CD14-positive monocyte (primary cell): ENCODE measurements around the gene MRTFB. TPM values are rescaled to one million over a fixed set of nuclear protein-coding genes. Genes with fewer than 3 reads are reported as not detected.

Experiments
- DNase-seq, 3 donors: peaks; one replicate each; pipeline ENCODE4 v3.0.0-alpha.2; 2011 to 2022
- H2AFZ ChIP-seq: 2 replicates; pipeline ENCODE4 v1.6.0; 2012; ENCODE audit warnings: mild to moderate bottlenecking, low read depth, low read length, inconsistent platforms; ENCODE audit not compliant: insufficient read depth, poor library complexity, severe bottlenecking
- H3K27ac ChIP-seq, 2 donors: 1 replicate in 1 of 2; 2 replicates in 1 of 2; pipeline ENCODE4 v1.5.1; 2012 to 2013; ENCODE audit warnings: low read length in 2 of 2, control low read depth in 1 of 2, inconsistent platforms in 1 of 2, low read depth in 1 of 2, mild to moderate bottlenecking in 1 of 2
- H3K27me3 ChIP-seq, 2 donors: one replicate each; pipeline versions ENCODE4 v1.6.0 to v1.6.1; 2011 to 2013; ENCODE audit warnings: low read length in 2 of 2; ENCODE audit not compliant: control insufficient read depth in 2 of 2, insufficient read depth in 2 of 2
- H3K36me3 ChIP-seq, 2 donors: replicated peaks in 1 of 2; 1 replicate in 1 of 2; 2 replicates in 1 of 2; pipeline versions ENCODE4 v1.5.1 to v1.6.1; 2012 to 2013; ENCODE audit warnings: low read length in 2 of 2, control low read depth in 1 of 2, inconsistent platforms in 1 of 2, mild to moderate bottlenecking in 1 of 2; ENCODE audit not compliant: insufficient read depth in 2 of 2, control insufficient read depth in 1 of 2
- H3K4me1 ChIP-seq, 2 donors: 1 replicate in 1 of 2; 2 replicates in 1 of 2; pipeline versions ENCODE4 v1.5.1 to v1.6.1; 2012 to 2013; ENCODE audit warnings: low read length in 2 of 2, control low read depth in 1 of 2, inconsistent platforms in 1 of 2, mild to moderate bottlenecking in 1 of 2, moderate library complexity in 1 of 2; ENCODE audit not compliant: insufficient read depth in 2 of 2, control insufficient read depth in 1 of 2
- H3K4me2 ChIP-seq: replicated peaks from 2 replicates; pipeline ENCODE3; 2012; ENCODE audit warnings: low read length, moderate library complexity, mild to moderate bottlenecking; ENCODE audit not compliant: poor library complexity, severe bottlenecking; ENCODE audit errors: extremely low read depth
- H3K4me3 ChIP-seq, 3 experiments: fragments of 200-600 bp in 1 of 3; sonication (generic) in 1 of 3; replicated peaks in 1 of 3; 1 replicate in 2 of 3; 2 replicates in 1 of 3; pipeline ENCODE4 v1.5.1; 2011 to 2013; ENCODE audit warnings: low read length in 3 of 3, mild to moderate bottlenecking in 3 of 3, control low read depth in 2 of 3, low read depth in 2 of 3, inconsistent platforms in 1 of 3, moderate library complexity in 1 of 3
- H3K79me2 ChIP-seq: 2 replicates; pipeline ENCODE4 v1.6.0; 2012; ENCODE audit warnings: mild to moderate bottlenecking, control low read depth, inconsistent platforms, low read length, moderate library complexity; ENCODE audit not compliant: insufficient read depth
- H3K9ac ChIP-seq: 2 replicates; pipeline ENCODE4 v1.6.0; 2017; ENCODE audit warnings: low read length, mild to moderate bottlenecking; ENCODE audit not compliant: insufficient read depth, poor library complexity, severe bottlenecking
- H3K9me3 ChIP-seq, 2 donors: replicated peaks in 1 of 2; 1 replicate in 1 of 2; 2 replicates in 1 of 2; pipeline versions ENCODE4 v1.5.1 to v1.6.1; 2012 to 2013; ENCODE audit warnings: low read length in 2 of 2, control low read depth in 1 of 2; ENCODE audit not compliant: control insufficient read depth in 1 of 2, insufficient read depth in 1 of 2
- H4K20me1 ChIP-seq: 2 replicates; pipeline ENCODE4 v1.6.0; 2012; ENCODE audit warnings: mild to moderate bottlenecking, low read length, control low read depth, moderate library complexity; ENCODE audit not compliant: insufficient read depth
- H3K27ac Mint-ChIP-seq, 7 donors: one replicate each; pipeline ENCODE4 v1.8.0; 2020; ENCODE audit warnings: mild to moderate bottlenecking in 7 of 7, mixed read lengths in 7 of 7, moderate library complexity in 6 of 7, inconsistent platforms in 2 of 7
- H3K27me3 Mint-ChIP-seq, 3 donors: one replicate each; pipeline ENCODE4 v1.8.0; 2021 to 2022; ENCODE audit warnings: low read depth in 3 of 3, mild to moderate bottlenecking in 3 of 3, mixed read lengths in 3 of 3, moderate library complexity in 3 of 3, inconsistent platforms in 1 of 3
- H3K36me3 Mint-ChIP-seq, 2 donors: one replicate each; pipeline ENCODE4 v1.8.0; 2020; ENCODE audit warnings: mixed read lengths in 2 of 2, inconsistent platforms in 1 of 2, mild to moderate bottlenecking in 1 of 2
- H3K4me1 Mint-ChIP-seq: one replicate; pipeline ENCODE4 v1.8.0; 2020; ENCODE audit warnings: mild to moderate bottlenecking, mixed read lengths
- H3K4me3 Mint-ChIP-seq, 2 donors: one replicate each; pipeline ENCODE4 v1.8.0; 2020; ENCODE audit warnings: mild to moderate bottlenecking in 2 of 2, mixed read lengths in 2 of 2, moderate library complexity in 1 of 2
- H3K9me3 Mint-ChIP-seq, 7 donors: one replicate each; pipeline ENCODE4 v1.8.0; 2020 to 2022; ENCODE audit warnings: mixed read lengths in 7 of 7, mild to moderate bottlenecking in 6 of 7, moderate library complexity in 6 of 7, inconsistent platforms in 2 of 7
- WGBS: methylation state at CpG from one replicate; pipeline ENCODE4 v1.1.5; 2013; ENCODE audit warnings: missing lambda C conversion rate; ENCODE audit not compliant: insufficient coverage; 5-methylcytosine and 5-hydroxymethylcytosine counted together
- intact Hi-C, 2 donors: fragments of 100-400 bp; cut with micrococcal nuclease; formaldehyde crosslinking; loops; one replicate each; pipeline versions ENCODE4 v1.15.0 to v1.15.1; 2023
- polyA plus RNA-seq, 3 donors: library from polyadenylated mRNA; depleted of rRNA in 1 of 3; unstranded in 2 of 3; stranded (reverse) in 1 of 3; fragments of 300-500 nt in 2 of 3; fragments of >200 nt in 1 of 3; fragmentation: Illumina TruSeq in 2 of 3; gene quantifications; 1 replicate in 2 of 3; 2 replicates in 1 of 3; pipeline ENCODE4 v1.2.3, GENCODE V29; 2012 to 2021
- TF ChIP-seq, protein P1 (sequence below): fragments of 200-600 bp; IDR thresholded peaks from one replicate; pipeline ENCODE4 v1.8.0; 2022; ENCODE audit warnings: antibody characterized with exemption, mild to moderate bottlenecking

Gene MRTFB
- polyA plus RNA-seq, 3 donors: 0.69 to 1.4 (median 0.87) TPM

DNA sequence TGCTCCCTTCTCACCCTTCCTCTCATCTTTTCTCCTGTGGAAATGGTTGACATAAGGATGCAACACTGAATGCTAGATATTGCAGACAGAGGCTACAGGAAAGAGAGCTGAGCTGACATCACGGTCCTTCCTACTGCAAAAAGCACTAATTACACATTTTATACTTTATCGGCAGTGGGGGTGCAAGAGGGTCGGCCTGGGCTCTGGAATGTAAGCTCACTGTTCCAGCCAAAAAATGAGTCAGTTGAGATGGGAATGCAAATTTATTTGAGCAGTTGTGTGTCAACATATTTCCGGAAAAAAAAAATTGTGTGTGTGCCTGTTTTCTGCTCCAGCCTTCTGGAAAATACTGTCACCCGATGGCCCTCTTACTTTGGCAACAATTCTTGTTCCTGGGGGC lies 14.1 kb upstream of the MRTFB start:
- Mint-ChIP-seq H3K4me1 (no peaks in the 10 kb centered on the region), H3K27ac (no peak overlapping the region), H3K27me3 (peaks cover 4 to 17% (median 14%) of the 10 kb centered on the region in 3 donors), H3K4me3 (no peak overlapping the region), H3K36me3 (no peaks in the 10 kb centered on the region), H3K9me3 (peaks cover 0 to 6% (median 1%) of the 10 kb centered on the region in 7 donors)
- 96% methylated on average over 3 of the region's 5 CpGs for WGBS
- H3K27me3 ChIP-seq: peaks cover 0 to 2% of the 10 kb centered on the region in 2 donors
- no peak overlapping the region for H3K9ac ChIP-seq
- H3K36me3 ChIP-seq: no peaks in the 10 kb centered on the region
- no peak for DNase-seq
- intact Hi-C loops: no loop called here
- H3K4me3 ChIP-seq: no peak overlapping the region
- H2AFZ ChIP-seq: no peak overlapping the region
- H3K9me3 ChIP-seq: no peaks in the 10 kb centered on the region
- H3K79me2 ChIP-seq: no peaks in the 10 kb centered on the region
- TF ChIP-seq, protein P1, sequence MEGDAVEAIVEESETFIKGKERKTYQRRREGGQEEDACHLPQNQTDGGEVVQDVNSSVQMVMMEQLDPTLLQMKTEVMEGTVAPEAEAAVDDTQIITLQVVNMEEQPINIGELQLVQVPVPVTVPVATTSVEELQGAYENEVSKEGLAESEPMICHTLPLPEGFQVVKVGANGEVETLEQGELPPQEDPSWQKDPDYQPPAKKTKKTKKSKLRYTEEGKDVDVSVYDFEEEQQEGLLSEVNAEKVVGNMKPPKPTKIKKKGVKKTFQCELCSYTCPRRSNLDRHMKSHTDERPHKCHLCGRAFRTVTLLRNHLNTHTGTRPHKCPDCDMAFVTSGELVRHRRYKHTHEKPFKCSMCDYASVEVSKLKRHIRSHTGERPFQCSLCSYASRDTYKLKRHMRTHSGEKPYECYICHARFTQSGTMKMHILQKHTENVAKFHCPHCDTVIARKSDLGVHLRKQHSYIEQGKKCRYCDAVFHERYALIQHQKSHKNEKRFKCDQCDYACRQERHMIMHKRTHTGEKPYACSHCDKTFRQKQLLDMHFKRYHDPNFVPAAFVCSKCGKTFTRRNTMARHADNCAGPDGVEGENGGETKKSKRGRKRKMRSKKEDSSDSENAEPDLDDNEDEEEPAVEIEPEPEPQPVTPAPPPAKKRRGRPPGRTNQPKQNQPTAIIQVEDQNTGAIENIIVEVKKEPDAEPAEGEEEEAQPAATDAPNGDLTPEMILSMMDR: no peak
- H3K4me1 ChIP-seq: no peaks in the 10 kb centered on the region
- H4K20me1 ChIP-seq: no peaks in the 10 kb centered on the region
- H3K27ac ChIP-seq: no peak overlapping the region
- H3K4me2 ChIP-seq: no peak overlapping the region

DNA sequence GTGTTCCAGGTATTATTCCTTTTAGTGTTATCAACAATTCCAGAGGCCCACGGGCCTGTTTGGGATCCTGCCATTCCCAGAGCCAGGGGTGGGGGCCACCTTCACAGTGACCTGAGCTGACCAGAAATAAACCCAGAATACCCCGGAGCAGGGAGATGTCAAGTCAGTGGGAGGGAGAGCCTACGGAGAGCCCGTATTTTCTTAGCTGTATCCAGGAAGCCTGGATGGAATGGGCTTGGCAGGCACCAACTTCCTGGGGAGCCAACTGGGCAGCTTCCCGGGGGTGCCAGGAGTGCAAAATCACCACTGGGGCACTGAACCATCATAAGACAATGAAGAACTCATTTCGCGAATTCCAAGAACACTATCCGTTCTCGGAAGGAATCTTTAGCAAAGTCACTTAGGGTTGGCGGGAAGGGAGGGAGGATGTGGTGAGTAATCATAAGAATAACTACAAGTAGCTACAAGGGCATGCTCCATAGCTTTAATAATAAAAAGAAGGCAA lies 13.2 kb upstream of the MRTFB start:
- intact Hi-C loops: no loop called here
- Histone ChIP-seq H3K36me3 (no peaks in the 10 kb centered on the region), H3K27ac (no peak overlapping the region), H3K9me3 (no peaks in the 10 kb centered on the region), H2AFZ (no peak overlapping the region), H3K4me2 (no peak overlapping the region), H4K20me1 (no peaks in the 10 kb centered on the region), H3K9ac (no peak overlapping the region), H3K4me3 (no peak overlapping the region), H3K27me3 (peaks cover 0 to 2% of the 10 kb centered on the region in 2 donors), H3K79me2 (no peaks in the 10 kb centered on the region), H3K4me1 (no peaks in the 10 kb centered on the region)
- no peaks in the 10 kb centered on the region for H3K36me3 Mint-ChIP-seq
- H3K27me3 Mint-ChIP-seq: peaks cover 5 to 15% (median 14%) of the 10 kb centered on the region in 3 donors
- peak overlapping the region in 1 of 2 donors; percentile 1 for H3K4me3 Mint-ChIP-seq
- 62% methylated on average over 4 of the region's 10 CpGs for WGBS
- no peaks in the 10 kb centered on the region for H3K4me1 Mint-ChIP-seq
- TF ChIP-seq, protein P1: no peak
- no peak for DNase-seq
- H3K27ac Mint-ChIP-seq: peak overlapping the region in 1 of 7 donors; percentile 46
- H3K9me3 Mint-ChIP-seq: peaks cover 0 to 6% (median 1%) of the 10 kb centered on the region in 7 donors
